GM21723 (cell line): ENCODE measurements around the gene ERC2.
A peak's percentile ranks its signal among the peaks of the same experiment; 100 is the strongest.

Experiments used
- ATAC-seq: cut with Tn5 transposase; IDR thresholded peaks from one replicate; pipeline ENCODE4 v1.9.1; 2021; ENCODE audit warnings: mild to moderate bottlenecking, moderate library complexity; ENCODE audit not compliant: unreplicated experiment

ERC2 gene

GRCh38 chr3:55697177-55697865 lies 770.9 kb downstream of the ERC2 start:
- no peak for ATAC-seq

- ATAC-seq: no peak
These were observed 775.2 kb downstream of the ERC2 start for GRCh38 chr3:55692957-55693558.

- ATAC-seq: no peak
These were observed 775.8 kb downstream of the ERC2 start for GRCh38 chr3:55692295-55692956.

- peak; percentile 21 for ATAC-seq
These were observed 777.1 kb downstream of the ERC2 start for GRCh38 chr3:55691141-55691540.

GRCh38 chr3:55690726-55691125 lies 777.5 kb downstream of the ERC2 start:
- ATAC-seq: peak; percentile 85

- ATAC-seq: no peak
These were observed 778.1 kb downstream of the ERC2 start for GRCh38 chr3:55690177-55690576.

GRCh38 chr3:55688154-55688553 lies 780.1 kb downstream of the ERC2 start:
- no peak for ATAC-seq

GRCh38 chr3:55687526-55687925 lies 780.7 kb downstream of the ERC2 start:
- ATAC-seq: no peak

GRCh38 chr3:55686426-55687254 lies 781.6 kb downstream of the ERC2 start:
- ATAC-seq: no peak

- ATAC-seq: no peak
These were observed 784.5 kb downstream of the ERC2 start for GRCh38 chr3:55683666-55684270.

GRCh38 chr3:55682461-55682860 lies 785.8 kb downstream of the ERC2 start:
- no peak for ATAC-seq

GRCh38 chr3:55678546-55679216 lies 789.6 kb downstream of the ERC2 start:
- no peak for ATAC-seq

GRCh38 chr3:55676643-55677042 lies 791.6 kb downstream of the ERC2 start:
- ATAC-seq: no peak

GRCh38 chr3:55675478-55675877 lies 792.8 kb downstream of the ERC2 start:
- peak; percentile 99 for ATAC-seq

GRCh38 chr3:55673764-55674163 lies 794.5 kb downstream of the ERC2 start:
- ATAC-seq: no peak

GRCh38 chr3:55669133-55669532 lies 799.1 kb downstream of the ERC2 start:
- ATAC-seq: no peak

- ATAC-seq: no peak
These were observed 799.9 kb downstream of the ERC2 start for GRCh38 chr3:55668359-55668758.

GRCh38 chr3:55664387-55664786 lies 803.9 kb downstream of the ERC2 start:
- ATAC-seq: no peak

GRCh38 chr3:55662683-55663082 lies 805.6 kb downstream of the ERC2 start:
- no peak for ATAC-seq

GRCh38 chr3:55661571-55661970 lies 806.7 kb downstream of the ERC2 start:
- no peak for ATAC-seq
